ENCODE data around the gene APBA1. TPM values are rescaled to one million over a fixed set of nuclear protein-coding genes. Genes with fewer than 3 reads are reported as not detected.

APBA1 gene
- total RNA-seq, 4 donors from 2014 or later, result 3.3 to 9.7 (median 5.2) TPM

- Histone ChIP-seq H3K27ac (replicated peaks in 1 of 4) (no peak overlapping the region), H3K36me3 (no peaks in the 10 kb centered on the region), H3K27me3 (no peaks in the 10 kb centered on the region), H3K4me3 (no peak overlapping the region), H3K4me1 (no peaks in the 10 kb centered on the region), H3K9me3 (no peaks in the 10 kb centered on the region)
- no peak for DNase-seq (ENCODE audit: extremely low spot score)
- intact Hi-C loops (cut with DNase I), result no loop called here
- 76% methylated on average over 5 of the region's 5 CpGs for WGBS
- TF ChIP-seq CTCF (IDR thresholded peaks at IDR 0.05) (no peak), EP300 (IDR thresholded peaks at IDR 0.05) (no peak), POLR2A (IDR thresholded peaks at IDR 0.05; ENCODE audit: low read depth) (no peak), POLR2AphosphoS5 (IDR thresholded peaks at IDR 0.05) (no peak)
Measured at GRCh38 chr9:69580582-69581214, 91.5 kb downstream of the APBA1 start.

GRCh38 chr9:69579760-69580581 lies 92.2 kb downstream of the APBA1 start:
- no peak overlapping the region for H3K27ac ChIP-seq (replicated peaks in 1 of 4)
- 67% methylated on average over 5 of the region's 5 CpGs for WGBS
- no peaks in the 10 kb centered on the region for H3K4me1 ChIP-seq
- intact Hi-C loops (cut with DNase I), result no loop called here
- no peaks in the 10 kb centered on the region for H3K9me3 ChIP-seq
- TF ChIP-seq CTCF (IDR thresholded peaks at IDR 0.05) (no peak), EP300 (IDR thresholded peaks at IDR 0.05) (no peak), POLR2AphosphoS5 (IDR thresholded peaks at IDR 0.05) (no peak), POLR2A (IDR thresholded peaks at IDR 0.05; ENCODE audit: low read depth) (no peak)
- no peaks in the 10 kb centered on the region for H3K27me3 ChIP-seq
- no peak for DNase-seq (ENCODE audit: extremely low spot score)
- H3K4me3 ChIP-seq, result no peak overlapping the region
- no peaks in the 10 kb centered on the region for H3K36me3 ChIP-seq

- Histone ChIP-seq H3K27ac (replicated peaks in 1 of 4) (no peak overlapping the region), H3K4me1 (no peaks in the 10 kb centered on the region), H3K9me3 (no peaks in the 10 kb centered on the region), H3K27me3 (no peaks in the 10 kb centered on the region), H3K4me3 (no peak overlapping the region), H3K36me3 (no peaks in the 10 kb centered on the region)
- 86% methylated on average over 6 of the region's 6 CpGs for WGBS
- TF ChIP-seq POLR2A (IDR thresholded peaks at IDR 0.05; ENCODE audit: low read depth), result no peak
- no peak for TF ChIP-seq POLR2AphosphoS5 (IDR thresholded peaks at IDR 0.05)
- no peak for TF ChIP-seq CTCF (IDR thresholded peaks at IDR 0.05)
- no peak for TF ChIP-seq EP300 (IDR thresholded peaks at IDR 0.05)
- DNase-seq (ENCODE audit: extremely low spot score), result no peak
- intact Hi-C loops (cut with DNase I), result no loop called here
Measured at GRCh38 chr9:69579032-69579758, 93.0 kb downstream of the APBA1 start.

- TF ChIP-seq CTCF (IDR thresholded peaks at IDR 0.05) (no peak), POLR2AphosphoS5 (IDR thresholded peaks at IDR 0.05) (no peak), POLR2A (IDR thresholded peaks at IDR 0.05; ENCODE audit: low read depth) (no peak), EP300 (IDR thresholded peaks at IDR 0.05) (no peak)
- H3K27ac ChIP-seq (replicated peaks in 1 of 4), result no peak overlapping the region
- no peak overlapping the region for H3K4me3 ChIP-seq
- H3K4me1 ChIP-seq, result no peaks in the 10 kb centered on the region
- intact Hi-C loops (cut with DNase I), result no loop called here
- H3K27me3 ChIP-seq, result no peaks in the 10 kb centered on the region
- no peak for DNase-seq (ENCODE audit: extremely low spot score)
- no peaks in the 10 kb centered on the region for H3K9me3 ChIP-seq
- 74% methylated on average over 3 of the region's 3 CpGs for WGBS
- H3K36me3 ChIP-seq, result no peaks in the 10 kb centered on the region
Measured at GRCh38 chr9:69578026-69578425, 94.1 kb downstream of the APBA1 start.

Data from esophagus muscularis mucosa (tissue), 4 donors.